Endodermal cell (in vitro differentiated cells): Measurements from ENCODE around the gene LILRA6. TPM values are rescaled to one million over a fixed set of nuclear protein-coding genes. Genes with fewer than 3 reads are reported as not detected.
"Not testable (repeated sequence)": the region's sequence is repeated elsewhere in the genome, so short reads cannot be mapped to it uniquely, and the experiment has no call there.

ENCODE experiments used
- DNase-seq: peaks from one replicate; pipeline ENCODE4 v3.0.0-alpha.2; 2017
- H3K27ac ChIP-seq: 2 replicates; pipeline ENCODE4 v1.5.1; 2013; ENCODE audit warnings: mild to moderate bottlenecking, low read depth, low read length, moderate library complexity
- H3K27me3 ChIP-seq: 2 replicates; pipeline ENCODE4 v1.6.1; 2013; ENCODE audit warnings: mild to moderate bottlenecking, low read length, moderate library complexity; ENCODE audit not compliant: insufficient read depth, control insufficient read depth, poor library complexity, severe bottlenecking
- H3K36me3 ChIP-seq: 2 replicates; pipeline ENCODE4 v1.7.0; 2013; ENCODE audit warnings: mild to moderate bottlenecking, low read length, moderate library complexity; ENCODE audit not compliant: control insufficient read depth, insufficient read depth
- H3K4me1 ChIP-seq: one replicate; pipeline ENCODE4 v1.7.0; 2013; ENCODE audit warnings: low read length; ENCODE audit not compliant: control insufficient read depth, insufficient read depth
- H3K4me3 ChIP-seq: 2 replicates; pipeline ENCODE4 v1.5.1; 2013; ENCODE audit warnings: mild to moderate bottlenecking, low read length, moderate library complexity
- H3K9ac ChIP-seq: 2 replicates; pipeline ENCODE4 v1.6.1; 2013; ENCODE audit warnings: mild to moderate bottlenecking, low read length, moderate library complexity; ENCODE audit not compliant: poor library complexity, severe bottlenecking; ENCODE audit errors: extremely low read depth
- H3K9me3 ChIP-seq: 2 replicates; pipeline ENCODE4 v1.6.1; 2013; ENCODE audit warnings: mild to moderate bottlenecking, low read length, moderate library complexity; ENCODE audit not compliant: control insufficient read depth
- H3K27ac Mint-ChIP-seq: 2 replicates; pipeline ENCODE4 v1.8.0; 2020; ENCODE audit warnings: mixed read lengths
- H3K27me3 Mint-ChIP-seq: 2 replicates; pipeline ENCODE4 v1.8.0; 2021; ENCODE audit warnings: mild to moderate bottlenecking, mixed read lengths; ENCODE audit not compliant: insufficient read depth
- H3K36me3 Mint-ChIP-seq: 2 replicates; pipeline ENCODE4 v1.8.0; 2020; ENCODE audit warnings: low read depth, mixed read lengths
- H3K4me1 Mint-ChIP-seq: 2 replicates; pipeline ENCODE4 v1.8.0; 2020; ENCODE audit warnings: mixed read lengths
- H3K4me3 Mint-ChIP-seq: 2 replicates; pipeline ENCODE4 v1.8.0; 2020; ENCODE audit warnings: mild to moderate bottlenecking, moderate library complexity, mixed read lengths
- H3K9me3 Mint-ChIP-seq: 2 replicates; pipeline ENCODE4 v1.8.0; 2020; ENCODE audit warnings: mild to moderate bottlenecking, mixed read lengths
- CTCF ChIP-seq: fragments of 200-600 bp; sonication (generic); conservative IDR thresholded peaks from 2 replicates; pipeline ENCODE4 v1.5.0; 2021; ENCODE audit warnings: antibody characterized with exemption, mild to moderate bottlenecking
- WGBS, 2 experiments: methylation state at CpG; one replicate each; pipeline versions ENCODE4 v1.1.5 to v1.1.7; 2013; ENCODE audit warnings: missing lambda C conversion rate in 2 of 2, mixed read lengths in 1 of 2; ENCODE audit not compliant: insufficient coverage in 1 of 2, insufficient read length in 1 of 2; 5-methylcytosine and 5-hydroxymethylcytosine counted together
- total RNA-seq, 2 donors: library from RNA; stranded (reverse); fragmentation: NEBNext Ultra II Directional in 1 of 2; extraction: Animal tissue kit (Norgen Biotek cat#: 25700) in 1 of 2; gene quantifications; 2 replicates in 1 of 2; 3 replicates in 1 of 2; pipeline ENCODE4 v1.2.1, GENCODE V29; 2021

LILRA6 gene
- total RNA-seq, 2 donors from 2014 or later, result not detected

GRCh38 chr19:54231077-54231931, 11.3 kb downstream of the LILRA6 start:
- peak; percentile 99 for DNase-seq
- peaks cover 9% of the 10 kb centered on the region for H3K9me3 ChIP-seq
- H3K4me1 ChIP-seq, result no peaks in the 10 kb centered on the region
- no peaks in the 10 kb centered on the region for H3K4me1 Mint-ChIP-seq
- H3K27ac ChIP-seq, result no peak overlapping the region
- TF ChIP-seq CTCF, result peak; percentile 100
- WGBS, 2 experiments, result 23 to 27% methylated on average over 17 to 20 of the region's 21 CpGs
- no peaks in the 10 kb centered on the region for H3K36me3 Mint-ChIP-seq
- peaks cover 24% of the 10 kb centered on the region for H3K9me3 Mint-ChIP-seq
- no peak overlapping the region for H3K4me3 ChIP-seq
- H3K9ac ChIP-seq, result no peak overlapping the region
- H3K27ac Mint-ChIP-seq, result no peak overlapping the region
- no peaks in the 10 kb centered on the region for H3K36me3 ChIP-seq
- H3K4me3 Mint-ChIP-seq, result no peak overlapping the region
- peaks cover 36% of the 10 kb centered on the region for H3K27me3 ChIP-seq
- H3K27me3 Mint-ChIP-seq, result peaks cover 66% of the 10 kb centered on the region

GRCh38 chr19:54230031-54230430, 12.6 kb downstream of the LILRA6 start:
- Histone ChIP-seq H3K36me3 (no peaks in the 10 kb centered on the region), H3K9ac (no peak overlapping the region), H3K4me1 (no peaks in the 10 kb centered on the region), H3K27me3 (peaks cover 23% of the 10 kb centered on the region), H3K4me3 (no peak overlapping the region), H3K9me3 (peaks cover 9% of the 10 kb centered on the region), H3K27ac (no peak overlapping the region)
- Mint-ChIP-seq H3K4me1 (no peaks in the 10 kb centered on the region), H3K27ac (no peak overlapping the region), H3K4me3 (no peak overlapping the region), H3K27me3 (peaks cover 58% of the 10 kb centered on the region), H3K9me3 (peaks cover 23% of the 10 kb centered on the region), H3K36me3 (no peaks in the 10 kb centered on the region)
- WGBS, 2 experiments, result 83 to 100% methylated on average over 5 to 7 of the region's 7 CpGs
- TF ChIP-seq CTCF, result no peak
- DNase-seq, result no peak

- Mint-ChIP-seq H3K9me3 (peaks cover 20% of the 10 kb centered on the region), H3K4me3 (no peak overlapping the region), H3K4me1 (no peaks in the 10 kb centered on the region), H3K27me3 (peaks cover 53% of the 10 kb centered on the region), H3K36me3 (no peaks in the 10 kb centered on the region), H3K27ac (no peak overlapping the region)
- 88 to 95% methylated on average over 6 to 8 of the region's 8 CpGs for WGBS, 2 experiments
- Histone ChIP-seq H3K4me1 (no peaks in the 10 kb centered on the region), H3K9me3 (peaks cover 5% of the 10 kb centered on the region), H3K27me3 (peaks cover 15% of the 10 kb centered on the region), H3K36me3 (no peaks in the 10 kb centered on the region), H3K9ac (no peak overlapping the region), H3K27ac (no peak overlapping the region), H3K4me3 (no peak overlapping the region)
- no peak for TF ChIP-seq CTCF
- no peak for DNase-seq
These were observed 13.4 kb downstream of the LILRA6 start for GRCh38 chr19:54229146-54229545.

GRCh38 chr19:54224619-54225018, 18.0 kb downstream of the LILRA6 start:
- H3K4me1 ChIP-seq, H3K9me3 ChIP-seq, H3K4me1 Mint-ChIP-seq, H3K27ac ChIP-seq, H3K36me3 ChIP-seq, DNase-seq, H3K4me3 ChIP-seq, H3K9ac ChIP-seq, H3K27me3 ChIP-seq, H3K27ac Mint-ChIP-seq, H3K4me3 Mint-ChIP-seq, H3K36me3 Mint-ChIP-seq: not testable (repeated sequence)
- Mint-ChIP-seq H3K9me3 (peaks cover 20% of the 10 kb centered on the region), H3K27me3 (peaks cover 27% of the 10 kb centered on the region)
- WGBS, 2 experiments, result 87 to 92% methylated on average over 5 to 9 of the region's 10 CpGs

- not testable (repeated sequence) for H3K27me3 ChIP-seq, H3K36me3 Mint-ChIP-seq, H3K27ac Mint-ChIP-seq, H3K4me1 ChIP-seq, H3K9ac ChIP-seq, H3K36me3 ChIP-seq, H3K4me3 ChIP-seq, H3K4me1 Mint-ChIP-seq, H3K27ac ChIP-seq, H3K9me3 ChIP-seq, H3K4me3 Mint-ChIP-seq, DNase-seq
- Mint-ChIP-seq H3K27me3 (peaks cover 24% of the 10 kb centered on the region), H3K9me3 (peaks cover 15% of the 10 kb centered on the region)
- 85% methylated on average over 5 of the region's 5 CpGs; no CpG with 5 or more reads in 1 of the 2 experiments for WGBS, 2 experiments
These were observed 18.7 kb downstream of the LILRA6 start for GRCh38 chr19:54223937-54224281.
